NCI-H2196 treated with DMSO at 0.1 percent for 48 hours (cell line): ENCODE measurements around the gene OSBPL9.
A peak's percentile ranks its signal among the peaks of the same experiment; 100 is the strongest.
"Not testable (repeated sequence)": the region's sequence is repeated elsewhere in the genome, so short reads cannot be mapped to it uniquely, and the experiment has no call there.

Source experiments
- DNase-seq: peaks from one replicate; lab custom pipeline; 2025; ENCODE audit not compliant: unreplicated experiment; lab: John Stamatoyannopoulos, UW

The OSBPL9 gene

GRCh38 chr1:51636191-51636590 is 19.3 kb downstream of the OSBPL9 start:
- no peak for DNase-seq

DNA sequence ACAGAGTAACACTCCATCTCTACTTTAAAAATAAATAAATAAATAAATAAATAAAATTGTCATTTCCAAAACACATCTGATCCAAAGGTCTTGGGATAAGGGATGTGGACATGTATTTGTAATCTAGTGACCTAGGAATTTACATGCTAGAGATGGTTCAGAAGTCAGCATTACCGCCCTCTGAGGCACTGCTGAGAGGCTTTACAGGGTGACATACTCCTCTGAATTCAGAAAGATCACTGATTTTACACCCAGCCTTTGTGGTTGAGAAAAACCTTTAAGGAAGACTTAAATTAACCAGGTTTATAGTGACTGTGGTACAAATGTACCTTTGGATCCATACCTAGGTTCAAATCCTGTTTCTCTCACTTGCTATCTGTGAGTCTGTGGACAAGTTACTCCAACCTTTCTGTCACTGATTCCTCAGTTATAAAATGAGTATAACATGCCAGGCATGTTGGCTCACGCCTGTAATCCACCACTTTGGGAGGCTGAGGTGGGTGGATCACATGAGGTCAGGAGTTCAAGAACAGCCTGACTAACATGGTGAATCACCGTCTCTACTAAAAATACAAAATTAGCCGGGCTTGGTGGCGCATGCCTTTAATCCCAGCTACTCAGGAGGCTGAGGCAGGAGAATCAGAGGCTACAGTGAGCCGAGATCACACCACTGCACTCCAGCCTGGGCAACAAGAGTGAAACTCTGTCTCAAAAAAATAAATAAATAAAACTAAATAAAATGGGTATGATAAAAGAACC is 20.1 kb downstream of the OSBPL9 start:
- DNase-seq, result no peak

- no peak for DNase-seq
Observed at GRCh38 chr1:51638350-51638749, 21.5 kb downstream of the OSBPL9 start.

DNA sequence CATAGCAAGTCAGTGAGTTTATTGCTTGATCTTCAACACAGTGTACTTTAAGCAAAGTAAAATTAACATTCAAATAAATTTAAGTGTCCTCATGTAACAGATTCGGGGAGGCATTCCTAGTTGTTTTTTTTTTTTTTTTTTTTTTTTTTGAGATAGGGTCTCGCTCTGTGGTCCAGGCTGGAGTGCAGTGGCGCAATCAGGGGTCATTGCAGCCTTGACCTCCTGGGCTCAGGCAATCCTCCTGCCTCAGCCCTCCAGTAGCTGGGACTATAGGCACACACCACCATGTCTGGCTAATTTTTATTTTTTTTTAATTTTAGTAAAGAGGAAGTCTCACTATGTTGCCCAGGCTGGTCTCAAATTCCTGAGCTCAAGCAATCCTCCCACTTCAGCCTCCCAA is 22.8 kb downstream of the OSBPL9 start:
- DNase-seq, result no peak

DNA sequence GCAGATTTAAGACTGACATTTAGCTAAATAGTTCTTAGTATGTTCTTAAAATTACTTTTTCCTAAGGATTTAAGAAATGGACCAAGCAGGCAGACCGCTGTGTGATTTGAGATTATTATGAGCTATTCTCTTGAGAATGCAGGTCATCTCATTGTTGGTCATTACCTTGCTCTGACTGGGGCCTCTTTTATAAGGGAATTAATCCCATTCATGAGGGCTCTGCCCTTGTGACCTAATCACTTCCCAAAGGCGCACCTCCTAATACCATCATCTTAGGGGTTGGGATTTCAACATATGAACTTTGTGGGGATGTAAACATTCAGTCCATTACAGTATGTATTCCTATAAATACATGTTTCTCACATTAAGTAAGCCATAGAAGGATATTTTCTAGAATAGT is 24.2 kb downstream of the OSBPL9 start:
- no peak for DNase-seq

DNA sequence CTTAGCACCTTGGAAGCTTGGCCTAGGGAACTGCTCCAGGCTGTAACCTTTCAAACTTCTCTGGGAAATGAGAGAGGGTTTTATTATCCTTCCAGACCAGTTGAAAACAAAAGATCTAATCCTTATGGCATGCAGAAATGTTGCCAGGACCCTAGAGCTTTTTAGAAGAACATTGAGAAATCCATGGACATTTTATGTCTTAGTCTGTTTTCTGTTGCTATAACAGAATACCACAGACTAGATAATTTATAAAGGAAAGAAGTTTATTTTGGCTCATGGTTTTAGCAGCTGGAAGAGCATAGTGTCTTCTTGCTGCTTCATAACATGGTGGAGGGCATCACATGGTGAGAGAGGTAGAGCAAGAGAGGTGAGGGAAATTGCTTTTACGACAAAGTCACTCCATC is 25.8 kb downstream of the OSBPL9 start:
- DNase-seq, result no peak

GRCh38 chr1:51643362-51643761 is 26.5 kb downstream of the OSBPL9 start:
- DNase-seq, result no peak

DNA sequence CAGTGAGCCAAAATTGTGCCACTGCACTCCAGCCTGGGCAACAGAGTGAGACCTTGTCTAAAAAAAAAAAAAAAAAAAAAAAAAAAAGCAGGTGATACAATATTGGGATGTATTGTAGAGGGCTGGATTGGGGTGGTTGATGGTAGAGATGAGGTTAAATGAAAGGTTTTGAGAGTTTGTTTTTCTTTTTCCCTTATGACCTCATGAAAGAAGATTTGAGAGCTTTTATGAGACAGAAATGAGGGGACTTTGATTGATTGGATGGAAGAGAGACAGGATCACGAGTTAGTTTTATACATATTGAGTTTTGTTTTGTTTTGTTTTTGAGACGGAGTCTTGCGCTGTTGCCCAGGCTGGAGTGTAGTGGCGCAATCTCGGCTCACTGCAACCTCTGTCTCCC is 27.1 kb downstream of the OSBPL9 start:
- no peak for DNase-seq

DNA sequence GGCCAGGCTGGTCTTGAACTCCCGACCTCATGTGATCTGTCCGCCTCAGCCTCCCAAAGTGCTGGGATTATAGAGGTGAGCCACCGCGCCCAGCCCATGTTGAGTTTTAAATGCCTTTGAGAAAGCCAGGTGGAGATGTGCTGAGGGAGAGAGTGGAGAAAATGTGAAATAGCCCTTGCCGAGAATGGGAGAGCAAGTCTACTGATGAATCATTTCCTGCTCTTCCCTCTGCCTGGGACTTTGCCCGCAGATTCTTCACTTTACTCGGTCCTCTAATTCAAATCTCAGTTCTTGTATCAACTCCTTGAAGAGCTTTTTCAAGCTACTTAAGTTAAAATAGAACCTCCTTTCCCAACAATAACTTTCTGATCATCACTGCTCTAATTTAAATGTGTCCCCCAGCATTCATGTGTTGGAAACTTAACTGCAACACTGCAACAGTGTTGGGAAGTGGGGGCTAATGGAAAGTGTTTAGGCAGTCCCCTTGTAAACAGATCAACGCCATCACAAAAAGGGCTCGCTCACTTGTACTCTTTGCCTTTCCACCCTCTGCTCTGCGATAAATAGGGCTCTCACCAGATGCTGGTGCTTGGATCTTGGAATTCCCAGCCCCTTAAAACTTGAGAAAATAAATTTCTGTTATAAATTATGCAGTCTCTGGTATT is 27.8 kb downstream of the OSBPL9 start:
- no peak for DNase-seq

DNA sequence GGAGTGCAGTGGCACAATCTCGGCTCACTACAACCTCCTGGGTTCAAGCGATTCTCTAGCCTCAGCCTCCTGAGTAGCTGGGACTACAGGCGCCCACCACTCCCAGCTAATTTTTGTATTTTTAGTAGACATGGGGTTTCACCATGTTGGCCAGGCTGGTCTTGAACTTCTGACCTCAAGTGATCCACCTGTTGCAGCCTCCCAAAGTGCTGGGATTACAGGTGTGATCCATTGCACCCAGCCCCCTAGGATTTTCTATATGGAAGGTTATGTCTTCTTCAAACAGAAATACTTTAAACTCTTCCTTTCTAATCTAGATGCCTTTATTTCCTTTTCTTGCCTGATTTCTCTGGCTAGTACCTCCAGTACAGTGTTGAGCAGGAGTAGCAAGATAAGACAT is 29.7 kb downstream of the OSBPL9 start:
- not testable (repeated sequence) for DNase-seq

DNA sequence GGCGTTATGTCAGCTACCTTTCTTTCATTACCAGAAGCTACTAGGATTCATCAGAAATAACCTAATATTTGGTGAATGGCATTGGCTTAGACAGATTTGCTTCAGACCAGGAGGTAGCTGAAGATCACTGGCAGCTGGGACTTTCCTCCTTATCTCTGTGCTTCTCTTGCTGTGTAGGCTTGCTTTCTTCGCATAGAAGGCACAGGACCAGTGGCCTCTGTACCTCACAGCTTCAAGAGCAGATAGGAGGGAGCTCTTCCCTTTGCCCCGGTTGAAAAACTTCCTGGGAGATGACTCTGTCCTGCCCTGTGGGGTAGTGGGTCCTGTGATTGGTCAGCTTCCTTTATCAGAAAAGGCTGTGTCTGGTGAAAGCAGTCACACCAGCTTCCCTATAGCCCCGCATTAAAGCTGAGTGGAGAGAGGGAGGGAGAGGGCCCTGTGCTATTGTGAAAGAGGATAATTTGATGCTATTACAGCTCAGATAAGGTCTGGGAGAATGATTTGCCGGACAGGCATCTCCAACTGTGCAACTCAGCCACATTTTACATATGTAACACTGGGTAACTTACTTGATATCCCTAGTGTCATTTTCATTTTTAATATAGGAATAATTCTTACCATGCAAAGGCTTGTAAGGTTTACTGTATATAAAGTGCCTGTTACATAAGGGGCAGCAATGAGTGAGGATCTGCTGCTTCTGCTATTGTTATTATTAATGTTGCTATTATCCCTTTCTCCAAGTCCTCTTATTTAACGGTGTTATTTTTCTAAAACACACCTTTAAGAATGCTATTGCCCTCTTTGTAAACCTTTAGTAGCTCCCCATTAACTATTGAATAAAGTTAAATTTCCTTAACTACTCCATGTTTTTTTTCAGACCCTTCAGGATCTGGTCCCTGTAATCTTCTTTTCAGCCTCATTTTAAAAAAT is 31.6 kb downstream of the OSBPL9 start:
- peak; percentile 16 for DNase-seq

DNA sequence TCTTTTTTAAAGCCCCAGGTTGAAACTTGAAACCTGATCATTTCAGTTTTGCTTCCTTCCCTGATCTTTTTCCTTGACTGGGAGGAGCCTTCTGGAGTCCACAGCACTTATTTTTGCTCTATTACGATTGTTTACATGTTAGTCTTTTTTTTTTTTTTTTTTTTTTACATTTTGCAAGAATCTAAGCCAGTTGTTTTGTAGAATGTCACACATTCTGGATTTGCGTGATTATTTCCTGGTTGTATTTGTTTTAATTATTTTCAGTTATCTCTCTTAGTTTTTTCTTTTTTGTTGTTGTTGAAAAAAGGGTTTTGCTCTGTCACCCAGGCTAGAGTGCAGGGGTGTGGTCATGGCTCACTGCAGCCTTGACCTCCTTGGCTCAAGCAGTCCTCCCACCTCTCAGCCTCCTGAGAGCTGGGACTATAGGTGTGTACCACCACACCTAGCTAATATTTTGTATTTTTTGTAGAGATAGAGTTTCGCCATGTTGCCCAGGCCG is 32.8 kb downstream of the OSBPL9 start:
- no peak for DNase-seq

- DNase-seq, result no peak
Observed at GRCh38 chr1:51650198-51650597, 33.3 kb downstream of the OSBPL9 start.

GRCh38 chr1:51651552-51651942 is 34.7 kb downstream of the OSBPL9 start:
- no peak for DNase-seq

- DNase-seq, result no peak
Observed at GRCh38 chr1:51652599-51652998, 35.7 kb downstream of the OSBPL9 start.

GRCh38 chr1:51653127-51653526 is 36.2 kb downstream of the OSBPL9 start:
- no peak for DNase-seq

- no peak for DNase-seq
Observed at GRCh38 chr1:51654000-51654399, 37.1 kb downstream of the OSBPL9 start.

- no peak for DNase-seq
Observed at GRCh38 chr1:51656374-51656773, 39.5 kb downstream of the OSBPL9 start.

GRCh38 chr1:51660580-51660979 is 43.7 kb downstream of the OSBPL9 start:
- no peak for DNase-seq

- DNase-seq, result no peak
Observed at GRCh38 chr1:51661081-51661518, 44.2 kb downstream of the OSBPL9 start.

GRCh38 chr1:51663105-51663504 is 46.2 kb downstream of the OSBPL9 start:
- DNase-seq, result no peak
